ENCODE results near the gene TUT7. TPM values are rescaled to one million over a fixed set of nuclear protein-coding genes. Genes with fewer than 3 reads are reported as not detected.

The TUT7 gene
- total and polyA plus RNA-seq, 8 donors = 11.9 to 143 (median 46.2) TPM

- H3K4me3 ChIP-seq = no peak within 1 kb of the TSS
- DNase-seq = no peak
- intact Hi-C loops (cut with DNase I; ENCODE audit: low total_unique reads) = no loop called here
- no peak for TF ChIP-seq EP300 (IDR thresholded peaks at IDR 0.05)
- TF ChIP-seq POLR2AphosphoS5 (IDR thresholded peaks at IDR 0.05) = no peak
- no peak for TF ChIP-seq CTCF (IDR thresholded peaks at IDR 0.05)
- no peak for TF ChIP-seq POLR2A (IDR thresholded peaks at IDR 0.05)
- WGBS, 5 donors = 85 to 90% (median 89%) methylated on average over 8 of the region's 8 CpGs
- no peak within 1 kb of the TSS for H3K27ac ChIP-seq
- no peaks in the 10 kb centered on the region for H3K27me3 ChIP-seq
- H3K4me1 ChIP-seq = no peaks in the 10 kb centered on the region
- H3K9me3 ChIP-seq = no peaks in the 10 kb centered on the region
- H3K36me3 ChIP-seq = peaks cover 7 to 33% (median 32%) of the 10 kb centered on the region in 4 donors
Observed at GRCh38 chr9:86259557-86259956, 94.7 kb downstream of the TUT7 start, which contains the start of gene C9orf153. Gene C9orf153, minus strand, starts transcription at chr9:86259657. Its CDS starts 30,054 bp downstream, at chr9:86229603.

- Histone ChIP-seq H3K27me3 (no peaks in the 10 kb centered on the region), H3K27ac (no peak overlapping the region), H3K36me3 (peaks cover 0 to 12% (median 10%) of the 10 kb centered on the region in 4 donors), H3K9me3 (peaks cover 0 to 8% (median 4%) of the 10 kb centered on the region in 4 donors), H3K4me1 (no peaks in the 10 kb centered on the region), H3K4me3 (no peak overlapping the region)
- intact Hi-C loops (cut with DNase I; ENCODE audit: low total_unique reads) = no loop called here
- 62 to 86% (median 79%) methylated on average over 2 of the region's 2 CpGs for WGBS, 5 donors
- no peak for TF ChIP-seq CTCF (IDR thresholded peaks at IDR 0.05)
- no peak for TF ChIP-seq POLR2AphosphoS5 (IDR thresholded peaks at IDR 0.05)
- no peak for TF ChIP-seq POLR2A (IDR thresholded peaks at IDR 0.05)
- TF ChIP-seq EP300 (IDR thresholded peaks at IDR 0.05) = no peak
- no peak for DNase-seq
Observed at GRCh38 chr9:86257391-86257790, 96.8 kb downstream of the TUT7 start.

GRCh38 chr9:86256653-86257052 is 97.6 kb downstream of the TUT7 start:
- intact Hi-C loops (cut with DNase I; ENCODE audit: low total_unique reads) = no loop called here
- H3K4me3 ChIP-seq = no peak overlapping the region

GRCh38 chr9:86253577-86253976 is 100.6 kb downstream of the TUT7 start:
- Histone ChIP-seq H3K27me3 (no peaks in the 10 kb centered on the region), H3K4me3 (no peak overlapping the region), H3K27ac (no peak overlapping the region), H3K4me1 (no peaks in the 10 kb centered on the region), H3K9me3 (peaks cover 0 to 8% (median 4%) of the 10 kb centered on the region in 4 donors), H3K36me3 (no peaks in the 10 kb centered on the region)
- TF ChIP-seq EP300 (IDR thresholded peaks at IDR 0.05) = no peak
- no peak for DNase-seq
- WGBS, 5 donors = 96 to 99% (median 98%) methylated on average over 3 of the region's 3 CpGs
- intact Hi-C loops (cut with DNase I; ENCODE audit: low total_unique reads) = no loop called here

More at GRCh38 chr9:86256653-86257052, 97.6 kb downstream of the TUT7 start:
- 80 to 91% (median 85%) methylated on average over 3 of the region's 3 CpGs for WGBS, 5 donors
- DNase-seq = no peak
- Histone ChIP-seq H3K27me3 (no peaks in the 10 kb centered on the region), H3K27ac (no peak overlapping the region), H3K4me1 (no peaks in the 10 kb centered on the region), H3K36me3 (peaks cover 0 to 7% (median 5%) of the 10 kb centered on the region in 4 donors), H3K9me3 (peaks cover 0 to 8% (median 4%) of the 10 kb centered on the region in 4 donors)
- TF ChIP-seq EP300 (IDR thresholded peaks at IDR 0.05) (no peak), POLR2A (IDR thresholded peaks at IDR 0.05) (no peak), POLR2AphosphoS5 (IDR thresholded peaks at IDR 0.05) (no peak), CTCF (IDR thresholded peaks at IDR 0.05) (no peak)

- H3K4me1 ChIP-seq = no peaks in the 10 kb centered on the region
- intact Hi-C loops (cut with DNase I; ENCODE audit: low total_unique reads) = no loop called here
- no peak overlapping the region for H3K4me3 ChIP-seq
- TF ChIP-seq POLR2AphosphoS5 (IDR thresholded peaks at IDR 0.05) = no peak
- TF ChIP-seq POLR2A (IDR thresholded peaks at IDR 0.05) = no peak
- TF ChIP-seq EP300 (IDR thresholded peaks at IDR 0.05) = no peak
- H3K36me3 ChIP-seq = no peaks in the 10 kb centered on the region
- WGBS, 5 donors = 85 to 98% (median 94%) methylated on average over 1 of the region's 1 CpG
- no peak for DNase-seq
- peaks cover 0 to 8% (median 4%) of the 10 kb centered on the region in 4 donors for H3K9me3 ChIP-seq
- no peaks in the 10 kb centered on the region for H3K27me3 ChIP-seq
- H3K27ac ChIP-seq = no peak overlapping the region
Observed at GRCh38 chr9:86252870-86253269, 101.3 kb downstream of the TUT7 start.
